ENCODE measurements around the gene ZNF175.

GRCh38 chr19:51576850-51577249 is 5.8 kb downstream of the ZNF175 start:
- no peak for TF ChIP-seq TAF1 (IDR thresholded peaks at IDR 0.05; ENCODE audit: borderline replicate concordance, insufficient read depth, low read length)
- TF ChIP-seq POLR2AphosphoS5 (IDR thresholded peaks at IDR 0.05; ENCODE audit: low read depth, low read length) = no peak

Measured in PFSK-1 (cell line).